Measurements from ENCODE around the gene ZNF865.

ZNF865 gene

DNA sequence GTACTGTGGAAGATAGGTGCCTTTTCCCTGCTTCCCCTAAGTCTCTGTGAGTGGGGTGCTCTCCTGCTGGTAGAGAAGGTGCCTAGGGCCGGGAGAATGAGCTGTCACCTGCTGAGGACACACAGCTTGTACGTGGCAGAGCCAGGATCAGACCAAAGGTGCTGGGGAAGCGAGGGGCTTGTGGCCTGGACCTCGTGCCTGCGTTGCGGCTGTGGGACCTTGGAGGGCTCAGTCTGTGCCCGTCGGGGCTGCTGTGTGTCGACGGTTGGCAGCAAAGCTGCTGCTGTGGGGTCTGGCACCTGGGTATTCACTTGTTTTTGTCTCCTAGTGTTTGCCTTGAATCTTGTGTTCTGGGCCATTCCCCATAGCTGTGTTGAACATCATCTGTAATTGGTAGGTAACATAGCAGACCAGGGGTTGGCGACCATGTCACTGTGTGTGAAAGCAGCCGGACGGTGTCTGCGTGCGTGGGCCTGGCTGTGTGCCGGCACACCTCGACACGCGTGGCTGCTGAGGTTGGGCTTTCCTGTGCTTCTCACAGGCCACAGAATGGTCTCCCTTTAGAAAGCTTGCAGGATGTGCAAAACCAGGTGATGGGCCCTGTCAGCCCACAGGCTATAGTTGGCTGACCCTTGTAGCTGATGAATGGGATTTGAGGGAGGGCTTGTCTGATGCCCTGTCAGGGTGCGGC, 58.5 kb downstream of the ZNF865 start:
- DNase-seq, result no peak

DNA sequence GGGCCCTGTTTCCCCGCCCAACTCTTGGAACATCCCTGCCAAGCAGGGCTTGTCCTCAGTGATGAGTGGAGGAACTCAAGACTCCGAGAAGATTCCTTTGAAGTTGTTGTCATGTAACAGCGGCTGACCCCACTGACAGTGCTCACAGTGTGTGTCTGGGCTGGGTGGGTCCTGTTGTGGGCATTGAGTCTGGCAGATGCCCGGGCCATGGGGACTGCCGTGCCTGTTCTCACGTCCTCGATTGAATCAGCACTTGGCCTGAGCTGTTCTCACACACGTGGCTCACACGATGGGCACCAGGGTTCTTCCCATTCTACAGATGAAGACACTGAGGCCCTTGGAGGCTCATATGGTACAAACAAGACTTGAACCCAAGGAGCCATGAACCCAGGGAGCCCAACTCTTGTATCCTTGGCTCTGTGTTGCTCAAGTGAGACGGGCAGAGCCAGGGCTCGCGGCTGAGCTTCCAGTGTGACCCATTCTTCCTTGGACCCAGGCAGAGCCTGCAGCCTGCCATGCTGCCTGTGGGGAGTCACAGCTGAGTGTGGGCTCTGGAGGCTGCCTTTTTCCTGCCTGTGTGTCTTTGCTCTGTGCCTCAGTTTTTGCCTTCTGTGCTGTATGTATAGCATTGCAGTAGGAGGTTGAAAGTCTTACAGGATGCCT, 61.0 kb downstream of the ZNF865 start:
- no peak for DNase-seq

Measured in NCI-H69 (cell line).